Skin epidermis (tissue), 12 donors: ENCODE measurements around the gene IP6K3.

Experiments
- H3K27ac ChIP-seq, 21 experiments: fragments of 200-600 bp; sonication (generic) in 11 of 21; one replicate each; pipeline ENCODE4 v1.5.0; 2020; ENCODE audit warnings: mild to moderate bottlenecking in 3 of 21, inconsistent platforms in 2 of 21, moderate library complexity in 2 of 21
- H3K4me3 ChIP-seq, 7 experiments: fragments of 200-600 bp; sonication (generic) in 2 of 7; one replicate each; pipeline ENCODE4 v1.5.0; 2020; ENCODE audit warnings: inconsistent platforms in 2 of 7, mild to moderate bottlenecking in 2 of 7, moderate library complexity in 1 of 7

IP6K3 gene

GRCh38 chr6:33746651-33747100 is at the start of gene IP6K3:
TSS of gene IP6K3 (minus strand) at chr6:33746905. CDS start at chr6:33735476, 11,429 bp downstream.
- Histone ChIP-seq H3K27ac (no peak within 1 kb of the TSS), H3K4me3 (no peak within 1 kb of the TSS)

- Histone ChIP-seq H3K4me3 (no peak overlapping the region), H3K27ac (no peak overlapping the region)
Measured at GRCh38 chr6:33794910-33795623, 48.4 kb upstream of the IP6K3 start.

- no peak overlapping the region for H3K27ac ChIP-seq
- H3K4me3 ChIP-seq: no peak overlapping the region
Measured at GRCh38 chr6:33792981-33793380, 46.3 kb upstream of the IP6K3 start.

GRCh38 chr6:33791620-33792019 is 44.9 kb upstream of the IP6K3 start:
- H3K4me3 ChIP-seq: no peak overlapping the region
- H3K27ac ChIP-seq: no peak overlapping the region

GRCh38 chr6:33790910-33791309 is 44.2 kb upstream of the IP6K3 start:
- Histone ChIP-seq H3K27ac (no peak overlapping the region), H3K4me3 (no peak overlapping the region)

GRCh38 chr6:33790379-33790778 is 43.7 kb upstream of the IP6K3 start:
- no peak overlapping the region for H3K27ac ChIP-seq
- H3K4me3 ChIP-seq: no peak overlapping the region

GRCh38 chr6:33789550-33789895 is 42.8 kb upstream of the IP6K3 start:
- Histone ChIP-seq H3K4me3 (peak overlapping the region in 4 of 7 experiments; percentile 55 to 97 (median 84)), H3K27ac (peak overlapping the region in 10 of 21 experiments; percentile 5 to 100 (median 98))

- Histone ChIP-seq H3K27ac (peak within 1 kb of the TSS; percentile 94 to 100 (median 98)), H3K4me3 (peak within 1 kb of the TSS; percentile 55 to 97 (median 79))
Measured at GRCh38 chr6:33788694-33789549, 42.2 kb upstream of the IP6K3 start, which contains the start of gene LEMD2. TSS of gene LEMD2 (minus strand) at chr6:33789130. CDS start at chr6:33789116, 14 bp downstream.

- Histone ChIP-seq H3K4me3 (peak overlapping the region; percentile 55 to 97 (median 79)), H3K27ac (peak overlapping the region; percentile 94 to 100 (median 98))
Measured at GRCh38 chr6:33787954-33788693, 41.4 kb upstream of the IP6K3 start.

- peak overlapping the region; percentile 55 to 97 (median 79) for H3K4me3 ChIP-seq
- peak overlapping the region; percentile 94 to 100 (median 98) for H3K27ac ChIP-seq
Measured at GRCh38 chr6:33787346-33787953, 40.7 kb upstream of the IP6K3 start.

GRCh38 chr6:33786736-33787135 is 40.0 kb upstream of the IP6K3 start:
- Histone ChIP-seq H3K4me3 (peak overlapping the region in 1 of 7 experiments; percentile 97), H3K27ac (peak overlapping the region in 16 of 21 experiments; percentile 5 to 100 (median 94))

GRCh38 chr6:33785778-33786177 is 39.1 kb upstream of the IP6K3 start:
- H3K27ac ChIP-seq: peak overlapping the region in 12 of 21 experiments; percentile 32 to 100 (median 96)

GRCh38 chr6:33784787-33785186 is 38.1 kb upstream of the IP6K3 start:
- peak overlapping the region in 4 of 21 experiments; percentile 7 to 100 (median 68) for H3K27ac ChIP-seq
- no peak overlapping the region for H3K4me3 ChIP-seq

More at GRCh38 chr6:33785778-33786177, 39.1 kb upstream of the IP6K3 start:
- H3K4me3 ChIP-seq: no peak overlapping the region

- Histone ChIP-seq H3K27ac (peak overlapping the region in 1 of 21 experiments; percentile 100), H3K4me3 (no peak overlapping the region)
Measured at GRCh38 chr6:33783781-33784520, 37.2 kb upstream of the IP6K3 start.

GRCh38 chr6:33782561-33782960 is 35.9 kb upstream of the IP6K3 start:
- Histone ChIP-seq H3K27ac (peak overlapping the region in 1 of 21 experiments; percentile 62), H3K4me3 (no peak overlapping the region)

- Histone ChIP-seq H3K27ac (peak overlapping the region in 6 of 21 experiments; percentile 22 to 62 (median 38)), H3K4me3 (no peak overlapping the region)
Measured at GRCh38 chr6:33781131-33781975, 34.6 kb upstream of the IP6K3 start.

GRCh38 chr6:33779895-33780294 is 33.2 kb upstream of the IP6K3 start:
- H3K4me3 ChIP-seq: no peak overlapping the region

GRCh38 chr6:33779290-33779689 is 32.6 kb upstream of the IP6K3 start:
- Histone ChIP-seq H3K27ac (no peak overlapping the region), H3K4me3 (no peak overlapping the region)

More at GRCh38 chr6:33779895-33780294, 33.2 kb upstream of the IP6K3 start:
- no peak overlapping the region for H3K27ac ChIP-seq
